Articular chondrocyte of knee joint (primary cell): ENCODE data around the gene C16orf87. TPM values are rescaled to one million over a fixed set of nuclear protein-coding genes. Genes with fewer than 3 reads are reported as not detected.

Source experiments
- small RNA-seq: library from RNA; depleted of rRNA; stranded (forward); fragments of <200 nt; gene quantifications from one replicate; pipeline ENCODE3, GENCODE V24; 2012
- total RNA-seq: library from RNA; depleted of rRNA; stranded (reverse); fragments of >200 nt; gene quantifications from 2 replicates; pipeline ENCODE4 v1.2.3, GENCODE V29; 2012

The C16orf87 gene
- total RNA-seq: 6.8 and 8.6 TPM in 2 replicates

GRCh38 chr16:46830902-46831647, at the start of gene C16orf87:
Gene C16orf87 (minus strand): TSS chr16:46831180. CDS start chr16:46831149, 31 bp downstream.

GRCh38 chr16:46747777-46748651, 83.0 kb downstream of the C16orf87 start, which contains the start of gene MYLK3:
Gene MYLK3 (minus strand): TSS chr16:46748344. CDS start chr16:46748193, 151 bp downstream.

Small RNAs within 50 kb of the gene (small RNA-seq; reads per million reads assigned to genes)
- gene AC007225.2: not detected

Other genes starting within 250 kb of the C16orf87 start
- gene SHCBP1, start 209.8 kb downstream of the C16orf87 start, total RNA-seq: 11.6 and 16.5 TPM in 2 replicates
- 159 and 166 TPM in 2 replicates for gene VPS35, start 142.0 kb downstream of the C16orf87 start, total RNA-seq
- gene ORC6, start 141.5 kb downstream of the C16orf87 start, total RNA-seq: 5.2 and 6.3 TPM in 2 replicates
- 0.39 and 0.54 TPM in 2 replicates for gene MYLK3, start 82.8 kb downstream of the C16orf87 start, total RNA-seq
- 13.3 and 13.4 TPM in 2 replicates for gene GPT2, start 53.2 kb upstream of the C16orf87 start, total RNA-seq
- 87.8 and 89.1 TPM in 2 replicates for gene DNAJA2, start 142.5 kb upstream of the C16orf87 start, total RNA-seq